Colon (tissue), 2 donors: ENCODE measurements around the gene DOK6.
"Not testable (repeated sequence)": the region's sequence is repeated elsewhere in the genome, so short reads cannot be mapped to it uniquely, and the experiment has no call there.

Experiments used
- FAIRE-seq: peaks from 2 replicates; lab custom pipeline; 2012; peaks lifted over from hg19 to GRCh38; lab: Jason Lieb, UNC
- donor health status: control.
- donor health status: control.

The DOK6 gene

DNA sequence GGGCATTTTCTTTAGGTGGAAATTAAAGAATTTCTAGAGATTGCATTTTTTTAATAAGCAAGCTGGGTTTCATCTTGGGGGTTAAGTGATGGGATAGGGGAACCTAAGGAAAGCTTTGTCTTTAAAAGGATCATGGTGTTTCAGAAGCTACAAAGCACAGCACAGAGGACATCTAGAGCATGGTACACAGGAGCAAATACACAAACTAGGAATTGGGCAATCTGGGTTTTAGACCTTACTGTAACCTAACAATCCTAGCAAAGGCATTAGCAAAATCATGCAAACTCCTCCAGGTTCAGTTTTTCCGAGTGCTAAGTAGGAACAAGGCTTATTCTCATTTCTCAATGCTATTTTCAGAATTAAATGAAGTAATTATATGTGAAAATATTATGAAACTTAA lies 412.9 kb downstream of the DOK6 start:
- FAIRE-seq = no peak

DNA sequence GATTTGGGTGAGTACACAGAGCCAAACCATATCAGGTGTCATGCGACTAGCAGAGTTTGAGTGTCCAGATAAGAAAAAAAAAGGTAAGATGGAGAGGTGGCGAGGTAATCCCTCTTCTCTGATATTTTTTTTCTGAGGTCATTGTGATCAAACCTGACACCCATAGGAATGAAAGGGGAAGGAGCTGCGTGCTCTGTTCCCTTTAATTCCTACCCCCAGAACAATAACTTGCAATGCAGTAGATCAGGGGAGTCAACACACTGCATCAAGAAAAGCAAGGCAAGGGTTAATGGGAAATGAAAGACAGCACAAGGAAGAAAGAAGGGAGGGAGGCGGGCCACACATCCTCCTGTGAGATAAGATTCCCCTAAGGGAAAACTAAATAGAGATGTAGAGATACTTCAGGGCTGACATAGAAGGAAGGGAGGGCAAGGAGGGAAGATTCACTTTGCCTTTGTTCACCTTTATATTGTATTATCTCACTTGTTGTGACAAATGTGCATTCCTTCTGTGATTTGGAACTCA lies 414.2 kb downstream of the DOK6 start:
- FAIRE-seq = no peak

DNA sequence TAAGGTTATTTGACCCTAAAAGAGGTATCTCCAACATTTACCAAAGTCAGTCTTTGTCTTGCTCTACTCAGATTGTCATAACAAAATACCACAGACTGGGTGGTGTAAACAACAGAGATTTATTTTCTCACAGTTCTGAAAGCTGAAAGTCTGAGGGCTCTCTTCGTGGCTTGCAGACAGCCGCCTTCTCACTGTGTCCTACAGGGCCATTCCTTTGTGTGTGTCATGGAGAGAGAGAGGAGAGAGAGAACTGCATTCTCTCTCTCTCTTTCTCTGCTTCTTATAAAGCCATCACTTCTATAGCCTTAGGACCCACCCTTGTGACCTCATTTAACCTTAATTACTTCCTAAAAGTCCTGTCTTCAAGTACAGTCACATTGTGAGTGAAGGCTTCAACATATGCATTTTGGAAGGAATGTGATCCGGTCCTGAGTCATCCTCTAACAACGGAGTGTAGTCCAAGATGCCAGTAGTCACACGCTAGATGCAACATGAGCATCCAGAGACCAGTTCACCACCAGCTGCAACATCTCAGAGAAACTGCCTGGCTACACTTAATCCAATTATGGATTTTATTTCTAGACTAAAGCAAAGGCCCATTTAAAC lies 416.8 kb downstream of the DOK6 start:
- FAIRE-seq = no peak

DNA sequence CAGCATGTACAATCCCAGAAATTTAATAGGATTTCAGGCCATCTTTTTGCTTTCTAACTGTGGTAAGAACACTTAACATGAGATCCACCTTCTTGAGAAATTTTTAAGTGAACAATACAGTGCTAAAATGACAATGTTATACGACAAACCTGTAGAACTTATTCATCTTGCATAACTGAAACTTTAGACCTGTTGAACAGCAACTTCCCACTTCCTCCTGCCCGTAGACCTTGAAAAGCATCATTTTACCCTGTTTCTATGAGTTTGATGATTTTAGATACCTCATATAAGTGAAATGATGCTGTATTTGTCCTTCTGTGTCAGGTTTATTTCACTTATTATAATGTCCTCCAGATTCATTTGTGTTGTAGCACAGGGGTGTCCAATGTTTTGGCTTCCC lies 418.8 kb downstream of the DOK6 start:
- no peak for FAIRE-seq

DNA sequence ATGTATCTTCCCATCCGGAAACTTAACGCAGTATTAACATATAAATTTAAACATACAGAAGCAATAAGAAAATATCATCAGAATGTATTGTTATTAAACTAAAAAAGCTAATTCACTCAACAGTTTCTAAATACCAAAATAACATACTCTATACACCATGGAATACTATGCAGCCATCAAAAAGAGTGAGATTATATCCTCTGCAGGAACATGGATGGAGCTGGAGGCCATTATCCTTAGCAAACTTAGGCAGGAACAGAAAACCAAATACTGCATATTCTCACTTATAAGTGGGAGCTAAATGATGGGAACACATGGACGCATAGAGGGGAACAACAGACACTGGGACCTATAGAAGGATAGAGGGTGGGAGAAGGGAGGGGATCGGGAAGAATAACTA lies 419.9 kb downstream of the DOK6 start:
- no peak for FAIRE-seq

GRCh38 chr18:69830189-69830588 lies 429.5 kb downstream of the DOK6 start:
- FAIRE-seq = no peak

DNA sequence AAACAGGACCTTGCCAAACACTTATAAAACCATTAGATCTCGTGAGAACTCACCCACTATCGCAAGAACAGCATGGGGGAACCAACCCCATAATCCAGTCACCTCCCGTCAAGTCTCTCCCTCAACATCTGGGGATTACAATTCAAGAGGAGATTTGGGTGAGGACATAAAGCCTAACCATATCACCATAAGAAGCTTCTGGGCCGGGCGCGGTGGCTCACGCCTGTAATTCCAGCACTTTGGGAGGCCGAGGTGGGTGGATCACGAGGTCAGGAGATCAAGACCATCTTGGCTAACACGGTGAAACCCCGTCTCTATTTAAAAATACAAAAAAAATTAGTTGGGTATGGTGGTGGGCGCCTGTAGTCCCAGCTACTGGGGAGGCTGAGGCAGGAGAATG lies 434.3 kb downstream of the DOK6 start:
- FAIRE-seq = not testable (repeated sequence)

DNA sequence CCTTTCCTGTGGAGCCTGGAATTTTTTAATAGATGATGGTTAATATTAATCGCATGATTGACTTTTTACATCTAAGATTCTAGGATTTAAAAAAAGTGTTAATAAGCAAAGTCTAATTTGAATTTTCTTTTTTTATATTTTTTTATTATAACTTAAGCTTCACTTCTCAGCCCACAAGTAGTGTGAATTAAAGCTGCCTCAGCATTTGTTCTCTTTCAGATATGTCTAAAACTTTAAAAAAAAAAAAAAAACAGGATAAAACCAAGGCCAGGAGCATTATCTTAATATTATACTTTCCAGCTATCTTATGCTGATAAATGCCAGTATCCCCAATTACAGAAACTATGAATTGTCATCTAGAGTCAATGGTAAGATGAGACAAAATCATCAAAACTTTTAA lies 437.3 kb downstream of the DOK6 start:
- FAIRE-seq = no peak

- no peak for FAIRE-seq
Observed at GRCh38 chr18:69838620-69839411, 438.1 kb downstream of the DOK6 start.

GRCh38 chr18:69839497-69839896 lies 438.8 kb downstream of the DOK6 start:
- no peak for FAIRE-seq

DNA sequence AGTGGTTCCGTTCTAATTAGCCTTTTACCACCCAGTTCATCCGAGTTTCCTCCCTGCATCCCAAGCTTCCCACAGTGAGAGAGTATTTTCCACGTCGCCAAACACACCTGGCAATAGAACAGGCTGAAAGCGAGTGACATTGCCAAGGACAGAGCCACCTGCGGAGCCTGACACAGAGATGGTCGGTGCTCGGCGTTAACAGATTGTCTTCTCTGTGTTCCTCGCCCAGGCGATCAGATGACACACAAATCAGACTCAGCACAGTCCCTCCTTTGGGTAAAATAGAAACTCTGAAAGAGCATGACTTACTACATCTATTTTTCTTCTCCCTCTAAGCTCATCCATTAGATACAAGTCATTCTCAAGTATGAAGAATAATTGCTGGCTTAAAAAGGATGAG lies 439.3 kb downstream of the DOK6 start:
- FAIRE-seq = no peak

GRCh38 chr18:69840445-69840844 lies 439.8 kb downstream of the DOK6 start:
- FAIRE-seq = no peak

- no peak for FAIRE-seq
Observed at GRCh38 chr18:69841117-69841516, 440.4 kb downstream of the DOK6 start.

DNA sequence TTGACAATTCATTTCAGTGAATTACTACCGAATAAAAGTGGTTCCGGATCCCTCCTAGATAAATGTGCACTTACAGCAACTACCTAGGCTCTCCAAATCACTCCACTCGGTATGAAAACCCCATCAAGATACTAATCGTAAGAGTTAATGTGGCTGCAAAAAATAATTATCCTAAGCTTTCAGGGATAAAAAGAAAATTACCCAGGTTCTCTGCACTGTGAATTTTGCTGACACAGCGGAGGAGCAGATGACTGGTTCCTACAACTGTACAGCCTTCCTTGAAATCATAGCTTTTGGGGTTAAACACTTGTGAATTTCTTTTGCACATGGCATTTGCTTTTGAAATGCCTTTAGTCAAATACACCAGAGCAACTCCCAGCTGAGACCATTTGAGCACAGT lies 442.3 kb downstream of the DOK6 start:
- FAIRE-seq = no peak

DNA sequence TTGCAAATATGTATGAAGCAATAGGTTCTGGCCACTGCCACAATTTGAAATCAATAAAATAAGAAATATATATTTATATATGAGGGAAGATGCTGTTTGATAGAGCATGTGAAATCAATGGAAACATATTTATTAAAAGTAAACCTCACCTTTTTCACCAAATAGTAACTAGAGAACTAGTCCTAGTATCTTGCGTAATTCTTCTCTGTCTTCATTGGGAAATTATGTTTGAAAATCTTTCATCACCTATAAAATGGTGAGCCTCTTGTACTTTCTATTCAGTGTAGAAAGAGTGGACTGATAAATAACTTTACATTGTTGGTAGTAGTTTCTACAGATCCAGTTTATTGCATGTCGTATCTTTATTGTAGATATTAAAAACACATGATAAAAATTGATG lies 444.0 kb downstream of the DOK6 start:
- FAIRE-seq = no peak

GRCh38 chr18:69845593-69846506 lies 445.2 kb downstream of the DOK6 start:
- FAIRE-seq = no peak

DNA sequence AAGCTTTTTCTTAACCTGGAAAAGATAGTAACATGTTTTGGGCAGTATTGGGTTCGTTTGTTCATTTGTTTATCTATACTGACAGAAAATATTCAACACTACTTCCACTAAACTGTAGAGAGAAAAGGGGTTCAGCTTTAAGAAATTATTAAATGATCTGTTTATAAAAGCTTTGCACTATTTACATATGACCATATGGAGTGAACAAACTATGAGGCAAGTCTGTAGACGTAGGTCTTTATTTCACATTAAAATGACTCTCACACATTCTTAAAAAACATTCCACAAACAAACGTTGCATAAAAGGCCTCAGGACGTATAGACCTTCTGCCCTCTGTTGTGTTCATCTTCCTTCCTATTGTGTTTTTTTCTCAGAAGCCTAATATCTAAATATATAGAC lies 452.4 kb downstream of the DOK6 start:
- no peak for FAIRE-seq

DNA sequence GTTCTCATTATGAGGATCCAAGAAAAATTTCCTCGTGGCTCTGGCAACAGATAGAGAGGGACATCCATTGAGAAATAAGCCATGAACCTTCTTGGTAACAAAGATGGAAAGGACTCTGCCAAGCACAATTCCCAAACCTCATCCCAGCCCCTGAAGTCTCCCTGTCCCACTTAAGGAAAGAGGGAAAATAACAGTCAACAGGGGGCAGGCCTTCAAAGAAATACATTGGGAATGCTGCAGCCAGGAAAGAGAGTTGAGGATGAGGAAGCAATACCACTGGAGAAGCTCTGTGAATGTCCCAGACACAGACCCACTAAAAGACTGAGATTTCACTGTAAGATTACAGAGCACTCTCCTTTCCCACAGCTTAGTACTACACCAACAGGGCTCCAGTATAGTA lies 453.8 kb downstream of the DOK6 start:
- FAIRE-seq = no peak

DNA sequence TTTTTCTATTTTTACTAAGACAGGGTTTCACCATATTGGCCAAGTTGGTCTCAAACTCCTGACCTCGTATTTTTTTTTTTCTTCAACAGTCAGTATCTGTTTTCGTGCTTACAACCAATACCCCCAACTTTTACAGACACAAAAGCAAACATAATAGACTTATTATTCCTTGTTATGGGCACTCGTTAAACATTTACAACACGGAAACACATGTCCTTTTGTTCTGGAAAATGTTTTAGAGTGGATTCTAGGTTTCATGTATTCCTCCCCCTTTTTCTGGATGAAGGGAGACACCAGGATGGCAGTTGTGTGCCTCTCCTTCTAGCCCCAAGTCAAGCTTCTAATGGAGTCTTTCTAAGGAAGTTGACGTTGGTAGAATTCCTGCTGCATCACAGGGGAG lies 458.2 kb downstream of the DOK6 start:
- FAIRE-seq = no peak

GRCh38 chr18:69864802-69865201 lies 464.1 kb downstream of the DOK6 start:
- FAIRE-seq = not testable (repeated sequence)

GRCh38 chr18:69865776-69866175 lies 465.1 kb downstream of the DOK6 start:
- FAIRE-seq = no peak

- FAIRE-seq = no peak
Observed at GRCh38 chr18:69866212-69866611, 465.5 kb downstream of the DOK6 start.

DNA sequence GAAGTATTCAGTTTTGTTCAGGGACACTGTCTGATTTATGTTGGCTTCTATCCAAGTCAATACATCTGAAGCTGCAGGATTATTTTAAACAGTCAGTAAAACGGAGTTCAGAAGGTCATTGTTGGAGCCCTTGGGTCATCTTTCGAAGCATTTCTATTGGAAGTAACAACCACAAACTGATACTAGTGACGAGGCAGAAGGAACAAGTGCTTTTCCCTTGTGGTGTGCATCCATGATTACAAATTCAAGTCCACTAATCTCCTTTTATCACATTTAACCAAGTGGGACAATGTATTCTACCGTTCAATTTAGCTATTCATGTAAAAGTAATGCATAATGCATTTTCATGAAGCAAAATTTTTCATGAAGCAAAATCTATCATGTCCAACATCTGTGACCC lies 470.0 kb downstream of the DOK6 start:
- FAIRE-seq = no peak
